Stimulated activated naive CD8-positive, alpha-beta T cell treated with anti-CD3 and anti-CD28 coated beads, Interleukin-15, amount 100 ng/mL, for 72 hours (primary cell): ENCODE measurements around the gene MAX.
"Not testable (repeated sequence)": the region's sequence is repeated elsewhere in the genome, so short reads cannot be mapped to it uniquely, and the experiment has no call there.

Experiments used
- ATAC-seq: fragments of 150-1000 bp; cut with Tn5 transposase; 2 replicates; pipeline ENCODE4 v1.10.0; 2021; ENCODE audit warnings: mild to moderate bottlenecking, moderate library complexity
- DNase-seq, 2 donors: peaks; one replicate each; pipeline ENCODE4 v3.0.0; 2021 to 2022
- H3K27ac Mint-ChIP-seq, 2 donors: one replicate each; pipeline ENCODE4 v1.8.0; 2022; ENCODE audit warnings: mild to moderate bottlenecking in 2 of 2, mixed read lengths in 2 of 2, moderate library complexity in 2 of 2
- H3K27me3 Mint-ChIP-seq: one replicate; pipeline ENCODE4 v1.8.0; 2022; ENCODE audit warnings: mixed read lengths
- H3K4me1 Mint-ChIP-seq: one replicate; pipeline ENCODE4 v1.8.0; 2022; ENCODE audit warnings: mild to moderate bottlenecking, mixed read lengths
- H3K4me3 Mint-ChIP-seq, 2 donors: one replicate each; pipeline ENCODE4 v1.8.0; 2022; ENCODE audit warnings: mild to moderate bottlenecking in 2 of 2, mixed read lengths in 2 of 2, moderate library complexity in 1 of 2
- H3K9me3 Mint-ChIP-seq, 2 donors: one replicate each; pipeline ENCODE4 v1.8.0; 2022; ENCODE audit warnings: mixed read lengths in 2 of 2

MAX gene

GRCh38 chr14:65040666-65041433 lies 61.5 kb downstream of the MAX start:
- ATAC-seq (no peak), DNase-seq (no peak)
- Mint-ChIP-seq H3K4me3 (no peak overlapping the region), H3K27me3 (no peaks in the 10 kb centered on the region), H3K27ac (no peak overlapping the region), H3K9me3 (no peaks in the 10 kb centered on the region), H3K4me1 (peaks cover 8% of the 10 kb centered on the region)

DNA sequence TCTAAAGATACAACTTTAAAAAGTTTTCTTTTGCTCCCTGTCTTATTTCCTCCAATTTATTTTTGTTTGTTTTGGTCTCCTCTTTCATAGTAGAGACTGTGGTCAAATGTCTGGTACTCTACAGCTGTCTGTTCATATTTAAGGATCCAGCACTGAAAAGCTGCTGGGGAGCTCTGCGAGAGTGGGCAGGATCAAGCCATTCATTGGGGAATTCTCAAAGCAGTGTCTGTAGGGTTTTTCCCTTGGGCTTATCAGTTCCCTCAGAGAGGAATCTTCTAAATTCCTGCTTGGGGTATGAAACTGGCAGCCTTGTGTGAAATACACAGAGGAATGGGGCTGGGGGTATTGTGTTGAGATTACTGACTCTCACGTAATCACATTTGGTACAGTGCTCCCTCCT lies 63.4 kb downstream of the MAX start:
- DNase-seq (no peak), ATAC-seq (no peak)
- H3K4me1 Mint-ChIP-seq = no peaks in the 10 kb centered on the region
- no peaks in the 10 kb centered on the region for H3K27me3 Mint-ChIP-seq
- H3K4me3 Mint-ChIP-seq = no peak overlapping the region
- no peaks in the 10 kb centered on the region for H3K9me3 Mint-ChIP-seq
- H3K27ac Mint-ChIP-seq = no peak overlapping the region

GRCh38 chr14:65035049-65035448 lies 67.3 kb downstream of the MAX start:
- ATAC-seq (no peak), DNase-seq (no peak)
- no peak overlapping the region for H3K27ac Mint-ChIP-seq
- no peaks in the 10 kb centered on the region for H3K27me3 Mint-ChIP-seq
- H3K4me3 Mint-ChIP-seq = no peak overlapping the region
- no peaks in the 10 kb centered on the region for H3K4me1 Mint-ChIP-seq
- no peaks in the 10 kb centered on the region for H3K9me3 Mint-ChIP-seq

DNA sequence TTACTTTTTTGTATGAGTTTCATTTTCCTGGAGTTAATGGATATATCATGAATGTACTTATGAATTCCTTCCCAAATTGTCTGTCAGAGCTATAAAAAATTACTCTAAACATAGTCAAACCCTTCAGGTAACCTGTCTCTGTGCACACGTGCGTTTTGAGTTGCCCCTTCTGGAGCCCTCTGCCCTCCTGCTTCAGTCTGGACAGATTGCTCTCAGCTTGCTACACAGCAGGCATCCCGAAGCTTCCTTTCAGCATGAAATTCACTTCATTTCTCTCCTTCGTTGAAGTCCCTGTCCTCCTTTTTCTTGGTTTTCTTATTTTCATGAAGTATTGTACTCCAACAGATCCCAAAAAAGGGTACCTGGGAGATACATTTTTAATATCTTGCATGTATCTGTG lies 68.3 kb downstream of the MAX start:
- Mint-ChIP-seq H3K4me1 (no peaks in the 10 kb centered on the region), H3K27ac (no peak overlapping the region), H3K9me3 (no peaks in the 10 kb centered on the region), H3K4me3 (no peak overlapping the region), H3K27me3 (no peaks in the 10 kb centered on the region)
- no peak for DNase-seq
- ATAC-seq = no peak

- ATAC-seq (no peak), DNase-seq (no peak)
- H3K4me3 Mint-ChIP-seq = no peak overlapping the region
- no peaks in the 10 kb centered on the region for H3K27me3 Mint-ChIP-seq
- H3K4me1 Mint-ChIP-seq = no peaks in the 10 kb centered on the region
- H3K9me3 Mint-ChIP-seq = no peaks in the 10 kb centered on the region
- no peak overlapping the region for H3K27ac Mint-ChIP-seq
Observed at GRCh38 chr14:65033181-65033580, 69.1 kb downstream of the MAX start.

- no peak for ATAC-seq
- no peaks in the 10 kb centered on the region for H3K9me3 Mint-ChIP-seq
- no peaks in the 10 kb centered on the region for H3K27me3 Mint-ChIP-seq
- H3K27ac Mint-ChIP-seq = no peak overlapping the region
- no peak overlapping the region for H3K4me3 Mint-ChIP-seq
- H3K4me1 Mint-ChIP-seq = no peaks in the 10 kb centered on the region
- DNase-seq = no peak
Observed at GRCh38 chr14:65032319-65032718, 70.0 kb downstream of the MAX start.

DNA sequence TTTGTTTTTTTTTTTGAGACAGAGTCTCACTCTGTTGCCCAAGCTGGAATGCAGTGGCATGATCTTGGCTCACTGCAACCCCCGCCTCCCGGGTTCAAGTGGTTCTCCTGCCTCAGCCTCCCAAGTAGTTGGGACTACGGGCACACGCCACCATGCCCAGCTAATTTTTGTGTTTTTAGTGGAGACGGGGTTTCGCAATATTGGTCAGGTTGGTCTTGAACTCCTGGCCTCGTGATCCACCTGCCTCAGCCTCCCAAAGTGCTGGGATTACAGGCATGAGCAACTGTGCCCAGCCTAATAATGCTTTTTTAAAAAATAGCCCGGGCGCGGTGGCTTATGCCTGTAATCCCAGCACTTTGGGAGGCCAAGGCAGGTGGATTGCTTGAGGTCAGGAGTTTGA lies 71.0 kb downstream of the MAX start:
- not testable (repeated sequence) for H3K27me3 Mint-ChIP-seq, H3K4me3 Mint-ChIP-seq, H3K4me1 Mint-ChIP-seq, H3K9me3 Mint-ChIP-seq, ATAC-seq, DNase-seq, H3K27ac Mint-ChIP-seq

DNA sequence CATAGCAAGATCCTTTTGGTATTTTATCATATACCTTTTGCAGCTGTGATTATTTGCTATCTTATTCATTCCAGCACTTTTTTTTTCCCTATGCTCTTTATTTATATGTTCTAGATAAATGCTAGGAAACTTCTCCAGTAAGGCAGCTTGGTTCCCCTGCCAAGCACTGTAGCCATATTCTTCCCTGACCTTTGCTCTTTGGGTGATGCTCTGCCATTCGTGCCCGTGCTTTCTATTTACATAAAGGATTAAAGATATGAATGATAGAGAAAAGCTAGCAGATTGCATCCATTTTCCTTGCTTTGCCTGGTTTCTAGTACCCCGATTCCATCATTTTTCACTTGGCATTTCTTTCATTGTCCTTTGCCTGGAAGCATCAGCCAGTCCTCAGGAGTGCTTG lies 73.4 kb downstream of the MAX start:
- DNase-seq (no peak), ATAC-seq (no peak)
- Mint-ChIP-seq H3K4me1 (no peaks in the 10 kb centered on the region), H3K27ac (no peak overlapping the region), H3K9me3 (no peaks in the 10 kb centered on the region), H3K4me3 (no peak overlapping the region), H3K27me3 (no peaks in the 10 kb centered on the region)

DNA sequence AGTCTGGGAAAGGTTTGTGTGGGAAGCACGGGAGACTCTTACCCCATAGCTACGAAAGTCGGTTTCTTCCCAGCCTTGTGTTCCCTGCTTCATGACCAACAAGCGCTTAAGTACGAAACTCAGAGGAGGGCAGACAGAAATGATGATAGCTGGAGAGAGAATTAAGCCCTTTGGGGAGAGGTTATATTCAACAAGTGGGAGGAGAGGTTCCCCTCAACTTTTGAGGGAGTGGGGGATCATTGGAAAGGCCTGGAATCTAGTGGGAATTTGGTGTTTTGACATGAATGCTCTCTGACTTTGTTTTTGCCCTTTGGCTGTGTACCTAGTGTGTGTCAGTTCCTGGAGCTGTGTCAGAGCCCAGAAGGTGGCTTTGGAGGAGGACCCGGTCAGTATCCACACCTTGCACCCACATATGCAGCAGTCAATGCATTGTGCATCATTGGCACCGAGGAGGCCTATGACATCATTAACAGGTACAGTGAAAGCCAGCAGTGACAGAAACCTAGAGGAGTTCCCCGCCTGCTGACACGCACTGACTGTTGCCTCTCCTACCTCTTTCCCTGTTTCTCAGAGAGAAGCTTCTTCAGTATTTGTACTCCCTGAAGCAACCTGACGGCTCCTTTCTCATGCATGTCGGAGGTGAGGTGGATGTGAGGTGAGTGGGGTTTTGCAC lies 75.1 kb downstream of the MAX start:
- Mint-ChIP-seq H3K27ac (peak overlapping the region in 1 of 2 donors; percentile 22), H3K4me1 (no peaks in the 10 kb centered on the region), H3K4me3 (no peak overlapping the region), H3K27me3 (no peaks in the 10 kb centered on the region), H3K9me3 (no peaks in the 10 kb centered on the region)
- ATAC-seq = no peak
- no peak for DNase-seq

DNA sequence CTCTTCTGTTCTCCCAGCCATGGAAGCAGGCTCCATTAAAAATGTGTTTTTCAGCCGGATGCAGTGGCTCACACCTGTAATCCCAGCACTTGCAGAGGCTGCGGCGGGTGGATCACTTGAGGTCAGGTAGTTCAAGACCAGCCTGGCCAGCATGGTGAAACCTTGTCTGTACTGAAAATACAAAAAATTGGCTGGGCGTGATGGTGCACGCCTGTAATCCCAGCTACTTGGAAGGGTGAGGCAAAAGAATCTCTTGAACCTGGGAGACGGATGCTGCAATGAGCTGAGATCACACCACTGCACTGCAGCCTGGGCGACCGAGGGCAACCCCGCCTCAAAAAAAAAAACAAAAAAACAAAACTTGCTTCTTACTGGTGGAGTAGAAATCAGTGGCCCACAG lies 75.8 kb downstream of the MAX start:
- Mint-ChIP-seq H3K9me3 (no peaks in the 10 kb centered on the region), H3K27ac (peak overlapping the region in 1 of 2 donors; percentile 56), H3K27me3 (no peaks in the 10 kb centered on the region), H3K4me1 (no peaks in the 10 kb centered on the region), H3K4me3 (no peak overlapping the region)
- DNase-seq (no peak), ATAC-seq (no peak)

DNA sequence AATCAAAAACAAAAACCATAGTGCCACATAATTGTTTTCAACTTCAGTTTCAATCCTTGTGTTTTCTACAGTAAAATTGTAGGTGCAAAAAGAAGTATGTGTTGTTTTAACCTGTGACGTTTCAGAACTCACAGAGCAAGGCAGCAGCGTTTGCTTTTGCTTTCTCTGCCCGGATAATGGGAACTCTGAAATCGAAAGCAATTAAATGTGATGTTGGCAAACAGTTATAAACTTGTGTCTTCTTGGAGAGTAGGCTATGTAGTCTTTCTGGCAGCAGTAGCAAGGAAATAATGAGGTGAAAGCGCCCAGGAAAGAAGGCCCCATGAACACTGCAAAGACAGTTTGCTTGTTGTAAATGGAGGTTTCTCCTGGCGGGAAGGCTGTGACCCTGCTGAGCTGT lies 76.5 kb downstream of the MAX start:
- Mint-ChIP-seq H3K9me3 (no peaks in the 10 kb centered on the region), H3K27me3 (no peaks in the 10 kb centered on the region), H3K27ac (no peak overlapping the region), H3K4me3 (no peak overlapping the region), H3K4me1 (no peaks in the 10 kb centered on the region)
- ATAC-seq = no peak
- no peak for DNase-seq
